Osteoblast (primary cell): ENCODE measurements around the gene VAC14. TPM values are rescaled to one million over a fixed set of nuclear protein-coding genes. Genes with fewer than 3 reads are reported as not detected.

Experiments
- DNase-seq: peaks from one replicate; pipeline ENCODE4 v3.0.0; 2011; ENCODE audit warnings: low spot score, mixed read lengths; ENCODE audit not compliant: insufficient read length; ENCODE audit errors: missing footprints
- H2AFZ ChIP-seq: 2 replicates; pipeline ENCODE4 v1.6.0; 2011; ENCODE audit warnings: mild to moderate bottlenecking, low read length
- H3K27ac ChIP-seq: 2 replicates; pipeline ENCODE4 v1.5.1; 2011; ENCODE audit warnings: mild to moderate bottlenecking, low read depth, low read length, moderate library complexity
- H3K27me3 ChIP-seq: 2 replicates; pipeline ENCODE4 v1.6.0; 2012; ENCODE audit warnings: mild to moderate bottlenecking, control low read depth, inconsistent platforms, low read length, moderate library complexity; ENCODE audit not compliant: insufficient read depth
- H3K36me3 ChIP-seq: 2 replicates; pipeline ENCODE4 v1.5.1; 2011; ENCODE audit warnings: mild to moderate bottlenecking, low read length, control low read depth, moderate library complexity; ENCODE audit not compliant: insufficient read depth
- H3K4me1 ChIP-seq: 2 replicates; pipeline ENCODE4 v1.5.1; 2011; ENCODE audit warnings: mild to moderate bottlenecking, low read length, control low read depth, moderate library complexity; ENCODE audit not compliant: insufficient read depth
- H3K4me2 ChIP-seq: 2 replicates; pipeline ENCODE4 v1.6.0; 2011; ENCODE audit warnings: mild to moderate bottlenecking, low read length; ENCODE audit not compliant: insufficient read depth
- H3K4me3 ChIP-seq: fragments of 200-600 bp; sonication (generic); 3 replicates; pipeline ENCODE4 v1.5.1; 2012; ENCODE audit warnings: mild to moderate bottlenecking, low read length, inconsistent platforms; ENCODE audit not compliant: insufficient read depth
- H3K79me2 ChIP-seq: 2 replicates; pipeline ENCODE4 v1.6.0; 2012; ENCODE audit warnings: mild to moderate bottlenecking, low read length, control low read depth, inconsistent platforms; ENCODE audit not compliant: insufficient read depth
- H3K9me3 ChIP-seq: 2 replicates; pipeline ENCODE4 v1.5.1; 2011; ENCODE audit warnings: low read depth, low read length, control low read depth
- H4K20me1 ChIP-seq: 2 replicates; pipeline ENCODE4 v1.6.0; 2012; ENCODE audit warnings: mild to moderate bottlenecking, low read length, control low read depth; ENCODE audit not compliant: insufficient read depth
- total RNA-seq: library from RNA; depleted of rRNA; stranded (reverse); fragments of >200 nt; gene quantifications from 2 replicates; pipeline ENCODE4 v1.2.3, GENCODE V29; 2012
- TF ChIP-seq, protein P1 (sequence below): IDR thresholded peaks from 2 replicates; pipeline ENCODE4 v1.5.1; 2011; ENCODE audit warnings: mild to moderate bottlenecking, low read depth, low read length, moderate library complexity; ENCODE audit errors: extremely low read depth

The VAC14 gene
- total RNA-seq, 1 donor: 72.7 TPM

DNA sequence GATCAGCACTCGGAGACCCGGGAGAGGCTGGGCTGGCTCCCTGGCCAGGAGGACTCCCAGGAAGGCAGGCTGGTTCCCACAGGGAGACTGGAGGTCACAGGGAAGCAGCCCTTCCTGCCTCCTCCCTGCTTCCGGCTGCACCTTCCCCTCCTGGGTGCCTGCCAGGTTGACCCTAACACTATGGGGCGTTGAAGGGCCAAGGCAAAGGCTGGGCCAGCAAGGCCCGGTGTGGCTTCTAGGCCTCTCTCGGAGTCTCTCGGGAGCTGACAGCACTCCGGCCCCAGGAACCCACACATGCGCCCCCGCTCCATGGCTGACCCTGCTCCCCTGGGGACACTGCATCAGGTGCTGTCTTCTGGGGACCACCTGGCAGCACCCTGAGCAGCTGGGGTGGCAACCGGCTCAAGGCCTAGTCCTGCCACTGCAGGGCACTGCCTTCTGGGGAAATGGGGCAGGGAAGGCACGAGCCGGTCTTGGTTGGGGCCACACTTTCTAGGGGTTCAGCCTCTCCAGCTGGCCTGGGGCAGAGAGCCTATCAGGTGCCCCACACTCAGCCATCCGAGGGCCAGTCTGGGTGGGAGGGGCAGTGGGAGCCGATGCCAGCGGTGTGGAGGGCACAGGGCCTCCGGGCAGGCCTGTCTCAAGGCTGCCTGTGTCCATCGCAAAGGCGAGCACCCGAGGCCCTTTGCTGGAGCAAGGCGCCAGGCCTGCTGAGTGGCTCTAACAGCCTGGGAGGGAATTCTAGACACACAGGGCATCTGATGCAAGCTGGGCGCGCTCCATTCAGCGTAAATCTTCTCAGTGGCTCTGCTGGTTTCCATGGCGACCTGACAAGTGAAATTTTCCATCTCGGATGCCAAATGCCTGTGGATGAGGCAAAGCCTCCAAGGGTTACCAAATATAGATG lies 109.5 kb downstream of the VAC14 start:
- H3K27me3 ChIP-seq: no peaks in the 10 kb centered on the region
- peak; percentile 100 for DNase-seq
- no peaks in the 10 kb centered on the region for H4K20me1 ChIP-seq
- no peaks in the 10 kb centered on the region for H3K36me3 ChIP-seq
- no peak overlapping the region for H3K4me2 ChIP-seq
- TF ChIP-seq, protein P1, sequence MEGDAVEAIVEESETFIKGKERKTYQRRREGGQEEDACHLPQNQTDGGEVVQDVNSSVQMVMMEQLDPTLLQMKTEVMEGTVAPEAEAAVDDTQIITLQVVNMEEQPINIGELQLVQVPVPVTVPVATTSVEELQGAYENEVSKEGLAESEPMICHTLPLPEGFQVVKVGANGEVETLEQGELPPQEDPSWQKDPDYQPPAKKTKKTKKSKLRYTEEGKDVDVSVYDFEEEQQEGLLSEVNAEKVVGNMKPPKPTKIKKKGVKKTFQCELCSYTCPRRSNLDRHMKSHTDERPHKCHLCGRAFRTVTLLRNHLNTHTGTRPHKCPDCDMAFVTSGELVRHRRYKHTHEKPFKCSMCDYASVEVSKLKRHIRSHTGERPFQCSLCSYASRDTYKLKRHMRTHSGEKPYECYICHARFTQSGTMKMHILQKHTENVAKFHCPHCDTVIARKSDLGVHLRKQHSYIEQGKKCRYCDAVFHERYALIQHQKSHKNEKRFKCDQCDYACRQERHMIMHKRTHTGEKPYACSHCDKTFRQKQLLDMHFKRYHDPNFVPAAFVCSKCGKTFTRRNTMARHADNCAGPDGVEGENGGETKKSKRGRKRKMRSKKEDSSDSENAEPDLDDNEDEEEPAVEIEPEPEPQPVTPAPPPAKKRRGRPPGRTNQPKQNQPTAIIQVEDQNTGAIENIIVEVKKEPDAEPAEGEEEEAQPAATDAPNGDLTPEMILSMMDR: no peak
- no peak overlapping the region for H3K4me3 ChIP-seq
- no peaks in the 10 kb centered on the region for H3K9me3 ChIP-seq
- H3K79me2 ChIP-seq: no peaks in the 10 kb centered on the region
- peak overlapping the region; percentile 92 for H3K27ac ChIP-seq
- H3K4me1 ChIP-seq: peaks cover 49% of the 10 kb centered on the region
- H2AFZ ChIP-seq: no peak overlapping the region

DNA sequence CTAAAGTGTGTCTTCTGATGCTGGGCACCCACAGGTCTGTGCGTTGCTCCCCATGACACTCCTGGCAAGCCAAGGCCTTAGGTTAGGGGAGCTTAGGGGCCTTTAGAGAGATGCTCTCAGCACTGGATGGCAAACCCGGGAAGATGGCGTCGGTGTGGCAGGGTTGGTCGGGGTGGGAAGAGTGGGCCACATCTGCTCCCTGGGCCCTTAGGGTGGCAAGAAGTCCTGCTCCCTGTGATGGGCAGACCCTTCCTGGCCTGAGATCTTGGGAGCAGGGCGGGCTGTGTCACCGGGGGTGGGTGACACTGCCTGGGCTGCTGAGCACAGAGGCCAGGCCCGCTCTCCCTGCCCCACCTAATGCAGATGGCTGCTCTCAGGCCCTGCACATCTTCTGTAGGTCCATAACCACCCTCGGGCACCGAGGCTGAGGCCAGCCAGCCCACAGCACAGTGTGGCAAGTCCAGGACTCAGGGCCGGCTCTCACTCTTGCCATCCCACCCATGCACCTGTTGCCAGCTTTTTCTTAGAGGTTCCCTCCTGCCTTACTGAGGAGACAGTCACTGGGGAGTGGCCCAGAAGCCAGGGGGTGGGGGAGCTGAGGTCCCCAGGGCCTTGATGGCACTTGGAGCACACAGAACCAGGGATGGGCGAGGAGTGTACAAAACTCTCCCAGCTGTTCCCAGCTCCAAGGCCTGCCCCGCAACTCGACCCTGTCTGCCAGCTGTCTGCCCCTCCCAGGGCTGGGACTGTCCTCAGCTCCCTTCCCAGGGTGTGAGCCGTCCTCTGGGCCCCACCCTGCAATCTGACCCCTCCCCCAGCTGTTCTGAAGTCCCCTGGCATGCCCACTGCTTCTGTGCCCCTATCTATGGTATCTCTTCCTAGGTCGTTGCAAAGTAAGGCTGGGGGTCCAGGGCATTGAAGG lies 110.7 kb downstream of the VAC14 start:
- no peaks in the 10 kb centered on the region for H3K9me3 ChIP-seq
- H3K4me1 ChIP-seq: peaks cover 52% of the 10 kb centered on the region
- peak; percentile 79 for DNase-seq
- no peaks in the 10 kb centered on the region for H3K27me3 ChIP-seq
- peaks cover 4% of the 10 kb centered on the region for H3K79me2 ChIP-seq
- H3K4me2 ChIP-seq: no peak overlapping the region
- H3K27ac ChIP-seq: peak overlapping the region; percentile 92
- H3K4me3 ChIP-seq: no peak overlapping the region
- no peaks in the 10 kb centered on the region for H4K20me1 ChIP-seq
- H3K36me3 ChIP-seq: no peaks in the 10 kb centered on the region
- TF ChIP-seq, protein P1: no peak
- H2AFZ ChIP-seq: no peak overlapping the region

DNA sequence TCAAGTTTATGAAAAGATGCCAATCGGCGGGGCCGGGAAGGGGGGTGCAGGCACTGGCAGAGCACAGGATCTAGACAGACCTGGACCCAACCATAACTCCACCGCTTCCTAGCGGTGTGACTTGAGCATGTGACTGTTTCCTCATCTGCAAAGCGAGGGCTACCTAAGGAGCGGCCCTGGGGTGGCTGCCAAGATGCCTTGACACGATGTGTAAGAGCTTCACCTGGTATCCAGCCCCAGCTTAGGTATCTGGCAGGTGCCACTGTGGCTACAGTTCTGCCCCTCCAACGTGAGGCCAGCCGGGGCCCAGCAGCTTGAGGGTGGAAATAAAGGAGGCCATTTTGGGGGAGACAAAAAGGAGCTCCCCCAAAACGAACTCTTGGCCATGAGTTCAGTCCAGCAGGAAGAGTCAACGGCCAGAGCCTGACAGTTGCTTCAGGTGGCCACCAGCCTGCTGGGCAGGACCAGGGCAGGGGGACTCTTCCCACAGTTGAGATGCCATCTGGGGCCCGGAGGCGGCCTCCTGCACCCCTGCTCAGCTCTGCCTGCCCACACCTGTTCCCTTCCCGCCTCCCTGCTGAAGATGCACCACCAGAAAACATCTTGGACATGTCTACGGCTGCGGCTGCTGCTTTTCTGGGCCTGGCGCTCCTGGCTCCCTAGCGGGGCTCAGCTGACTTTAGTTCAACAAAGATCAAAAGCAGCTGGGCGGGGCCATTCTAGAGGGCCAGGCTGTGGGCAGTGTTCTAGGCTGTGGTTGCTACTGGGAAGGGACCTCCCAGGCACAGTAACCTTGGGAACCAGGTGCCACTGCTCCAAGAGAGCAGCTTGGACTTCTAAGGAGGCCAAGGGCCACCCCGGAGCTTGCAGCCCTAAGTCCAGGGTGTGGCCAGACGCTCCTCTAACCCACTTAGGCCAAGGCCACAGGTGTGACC lies 111.7 kb downstream of the VAC14 start:
- no peak overlapping the region for H3K27ac ChIP-seq
- no peak for DNase-seq

More for the DNA sequence above, 111.7 kb downstream of the VAC14 start:
- Histone ChIP-seq H3K4me3 (no peak overlapping the region), H3K79me2 (peaks cover 13% of the 10 kb centered on the region), H3K36me3 (no peaks in the 10 kb centered on the region), H3K9me3 (no peaks in the 10 kb centered on the region), H3K27me3 (no peaks in the 10 kb centered on the region), H4K20me1 (peaks cover 7% of the 10 kb centered on the region), H2AFZ (no peak overlapping the region), H3K4me1 (peaks cover 52% of the 10 kb centered on the region), H3K4me2 (no peak overlapping the region)
- TF ChIP-seq, protein P1: no peak
